ENCODE data around the gene PIP4P1. TPM values are rescaled to one million over a fixed set of nuclear protein-coding genes. Genes with fewer than 3 reads are reported as not detected.

Gene PIP4P1
- total and polyA plus RNA-seq, 2 of the 13 experiments (the other 11 are each of a cell fraction or from before 2014, with no cell fraction given) = 33.4 to 47.0 TPM

GRCh38 chr14:20469242-20469889, 8.1 kb upstream of the PIP4P1 start, which contains the start of gene PNP (continued):
- TF ChIP-seq ZNF276 (CRISPR knock-in tag; IDR thresholded peaks at IDR 0.05; ENCODE audit: low read depth) (0 out of 2 replicates have a peak, but pooled peaks have one; percentile 18), IKZF5 (CRISPR knock-in tag; IDR thresholded peaks at IDR 0.05) (peak; percentile 71), RERE (CRISPR knock-in tag; IDR thresholded peaks at IDR 0.05; ENCODE audit: low read depth) (no peak), GATAD2A (CRISPR knock-in tag; IDR thresholded peaks at IDR 0.05) (peak; percentile 84), ZC3H4 (CRISPR knock-in tag; IDR thresholded peaks at IDR 0.05; ENCODE audit: borderline replicate concordance) (peak; percentile 65; the same call in 1 of the 2 replicates), MYC (CRISPR knock-in tag; IDR thresholded peaks at IDR 0.05; ENCODE audit: borderline replicate concordance) (peak; percentile 87), ARID5B (CRISPR knock-in tag; IDR thresholded peaks at IDR 0.05) (peak; percentile 65; the same call in 1 of the 2 replicates), SKIL (CRISPR knock-in tag; IDR thresholded peaks at IDR 0.05; ENCODE audit: borderline replicate concordance) (no peak), ZBTB43 (CRISPR knock-in tag; conservative IDR thresholded peaks at IDR 0.05) (no peak), HNRNPLL (IDR thresholded peaks at IDR 0.05; ENCODE audit: low read depth, low read length, poor library complexity, severe bottlenecking) (peak; percentile 82)
